Measurements from ENCODE around the gene RNF44.
"Not testable (repeated sequence)": the region's sequence is repeated elsewhere in the genome, so short reads cannot be mapped to it uniquely, and the experiment has no call there.

RNF44 gene

DNA sequence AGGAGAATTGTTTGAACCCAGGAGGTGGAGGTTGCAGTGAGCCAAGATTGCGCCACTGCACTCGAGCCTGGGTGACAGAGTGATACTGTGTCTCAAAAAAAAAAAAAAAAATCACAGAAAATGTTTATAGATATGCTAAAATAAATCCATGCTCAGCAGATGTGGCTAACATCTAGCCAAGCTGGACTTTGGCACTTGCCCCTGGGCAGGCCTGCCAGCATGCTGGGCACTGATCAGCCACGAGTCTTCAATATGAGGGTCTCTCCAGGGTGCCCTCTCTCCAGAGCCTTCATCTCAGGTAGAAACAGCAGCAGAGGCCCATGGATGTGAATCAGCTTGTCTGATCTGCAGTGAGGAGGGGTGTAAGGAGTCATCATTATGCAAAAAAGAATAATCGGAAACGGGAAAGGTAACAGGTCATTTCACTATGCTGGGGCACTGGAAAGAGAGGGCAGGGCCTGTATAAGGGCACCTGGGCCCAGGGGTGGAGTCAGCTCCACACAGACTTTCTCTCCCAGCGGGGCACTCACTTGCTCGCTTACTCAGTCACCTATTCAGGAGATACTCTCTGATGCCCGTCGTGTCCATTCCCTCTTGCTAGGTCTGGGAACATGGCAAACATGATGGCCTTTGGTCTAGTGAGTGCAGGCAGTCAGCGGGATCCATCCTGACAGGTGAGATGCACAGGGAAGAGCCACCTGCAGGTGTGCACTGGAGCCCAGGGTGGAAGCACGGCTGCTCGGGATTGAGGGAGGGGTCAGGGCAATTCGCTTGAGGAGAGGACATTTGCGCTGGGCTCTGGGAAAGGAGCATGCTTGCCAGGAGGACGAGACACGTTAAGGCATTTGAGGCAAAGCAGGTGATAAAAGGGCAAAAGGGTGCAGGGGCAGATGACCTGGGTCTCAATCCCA is 17.1 kb downstream of the RNF44 start:
- DNase-seq (ENCODE audit: low spot score): no peak

DNA sequence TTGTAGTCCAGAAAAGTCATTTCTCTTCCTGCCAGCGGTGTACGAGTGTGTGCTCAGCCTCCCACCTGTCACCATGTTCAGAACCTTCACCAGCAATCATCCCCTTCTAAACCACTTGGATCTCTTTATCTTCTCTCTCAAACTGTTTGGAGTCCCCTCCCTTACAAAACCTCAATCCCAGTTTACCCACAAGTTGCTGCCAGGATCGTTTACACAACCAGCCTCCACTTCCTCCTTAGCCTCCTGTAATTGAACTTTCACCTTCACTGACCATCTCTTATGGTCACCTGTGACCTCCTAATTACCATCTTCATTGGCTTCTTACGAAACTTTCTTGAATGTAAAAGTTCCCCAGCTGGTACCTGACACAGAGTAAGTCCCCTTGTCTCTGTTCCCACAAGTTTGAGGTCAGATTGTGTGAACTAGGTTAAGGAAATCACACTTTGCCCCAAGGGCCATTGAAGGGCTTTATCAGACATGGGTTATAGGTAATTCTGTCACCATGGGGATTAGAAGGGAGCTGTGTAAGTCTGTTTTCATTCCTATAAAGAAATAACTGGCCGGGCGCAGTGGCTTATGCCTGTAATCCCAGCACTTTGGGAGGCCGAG is 20.0 kb downstream of the RNF44 start:
- DNase-seq (ENCODE audit: low spot score): no peak

DNA sequence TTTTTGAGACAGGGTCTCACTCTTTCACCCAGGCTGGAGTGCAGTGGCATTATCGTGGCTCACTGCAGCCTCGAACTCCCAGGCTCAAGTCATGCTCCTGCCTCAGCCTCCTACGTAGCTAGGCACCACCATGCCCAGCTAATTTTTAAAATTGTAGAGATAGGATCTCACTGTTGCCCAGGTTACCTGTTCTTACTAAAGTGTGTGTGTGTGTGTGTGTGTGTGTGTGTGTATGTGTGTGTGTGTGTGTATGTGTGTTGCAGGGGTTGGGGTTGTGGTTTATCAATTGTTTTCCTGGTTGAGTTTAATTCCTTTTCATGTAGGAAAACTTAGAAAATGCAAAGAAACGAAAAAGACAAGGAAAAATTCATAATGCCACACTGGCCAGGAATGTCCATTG is 21.8 kb downstream of the RNF44 start:
- DNase-seq (ENCODE audit: low spot score): no peak

DNA sequence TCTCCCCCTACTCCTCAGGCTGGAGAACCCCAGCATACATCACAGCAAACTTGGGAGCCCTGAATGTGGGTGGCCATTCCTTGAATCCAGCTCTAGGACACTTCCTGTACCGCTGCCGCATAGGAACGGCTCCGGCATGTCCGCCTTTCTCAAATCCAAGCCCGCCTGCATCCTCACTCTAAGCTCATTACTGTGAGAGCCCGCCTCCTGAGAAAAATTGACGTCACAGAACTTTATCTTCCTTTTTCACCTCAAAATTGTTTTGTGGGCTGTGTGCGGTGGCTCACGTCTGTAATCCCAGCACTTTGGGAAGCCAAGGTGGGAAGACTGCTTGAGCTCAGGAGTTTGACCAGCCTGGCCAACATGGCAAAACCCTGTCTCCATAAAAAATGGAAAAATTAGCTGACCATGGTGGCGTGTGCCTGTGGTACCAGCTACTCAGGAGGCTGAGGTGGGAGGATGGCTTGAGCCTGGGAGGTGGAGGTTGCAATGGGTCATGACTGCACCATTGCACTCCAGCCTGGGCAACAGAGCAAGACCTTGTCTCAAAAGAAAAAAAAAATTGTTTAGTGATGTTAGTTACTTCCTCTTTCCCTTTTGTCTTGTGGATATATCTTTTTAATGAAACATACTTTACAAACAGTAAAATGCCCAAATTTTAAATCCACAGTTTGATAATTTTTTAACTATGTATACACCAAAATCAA is 22.8 kb downstream of the RNF44 start:
- DNase-seq (ENCODE audit: low spot score): no peak

DNA sequence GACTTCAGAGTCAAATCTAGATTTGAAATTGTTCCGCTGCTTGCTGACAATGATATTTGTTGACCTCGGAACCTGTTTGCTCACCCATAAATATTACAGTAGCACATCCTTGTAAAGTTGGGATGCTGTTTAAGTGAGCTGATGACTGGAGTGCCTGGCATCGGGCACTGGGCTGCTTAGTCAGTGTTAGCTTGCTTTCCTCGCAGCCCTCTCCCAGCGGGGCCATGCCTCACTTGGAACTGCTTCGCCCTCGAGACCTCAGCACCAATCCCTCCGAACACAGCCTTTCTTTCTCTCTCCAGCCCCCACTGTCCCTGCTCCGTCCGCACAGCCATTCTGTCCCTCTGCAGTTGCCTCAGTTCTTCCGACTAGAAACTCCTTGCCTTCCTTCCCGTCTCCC is 23.4 kb downstream of the RNF44 start:
- DNase-seq (ENCODE audit: low spot score): no peak

DNA sequence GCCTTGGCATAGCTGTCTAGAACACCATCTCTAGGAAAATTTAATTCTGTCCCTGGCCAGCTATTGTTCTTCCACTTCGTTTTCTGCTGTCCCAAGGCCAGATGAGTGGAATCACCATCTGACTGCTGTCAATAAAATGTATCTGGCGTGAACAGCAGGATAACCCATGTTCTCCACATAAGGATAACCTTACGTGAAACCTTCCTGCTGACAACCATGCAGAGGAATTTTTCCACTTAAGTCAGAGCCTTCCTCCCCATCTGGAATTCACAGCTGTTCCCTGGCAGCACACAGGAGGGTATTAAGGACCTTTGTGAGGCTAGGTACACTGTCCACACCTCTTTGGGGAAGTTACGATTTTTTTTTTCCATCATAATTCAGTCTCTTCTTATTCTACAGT is 28.6 kb downstream of the RNF44 start:
- DNase-seq (ENCODE audit: low spot score): no peak

DNA sequence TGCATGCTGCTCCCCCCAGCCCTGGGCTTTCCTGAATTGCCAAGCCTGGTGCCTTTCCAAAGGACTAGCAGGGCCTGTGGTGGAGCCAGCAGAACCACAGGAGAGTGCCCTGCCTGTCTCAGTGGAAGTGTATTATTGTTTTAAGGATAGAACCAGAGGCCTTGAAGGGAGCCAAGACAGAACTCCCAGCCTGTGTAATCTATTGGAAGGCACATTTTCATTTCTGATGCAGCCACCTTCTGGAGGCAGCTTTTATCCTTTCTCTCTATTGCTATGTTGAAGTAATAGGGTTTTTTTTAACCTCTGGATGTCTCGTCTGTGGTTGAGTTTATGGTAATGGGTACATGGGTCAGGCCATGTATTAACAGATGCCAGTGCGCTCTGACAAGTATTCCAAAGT is 29.3 kb downstream of the RNF44 start:
- DNase-seq (ENCODE audit: low spot score): no peak

DNA sequence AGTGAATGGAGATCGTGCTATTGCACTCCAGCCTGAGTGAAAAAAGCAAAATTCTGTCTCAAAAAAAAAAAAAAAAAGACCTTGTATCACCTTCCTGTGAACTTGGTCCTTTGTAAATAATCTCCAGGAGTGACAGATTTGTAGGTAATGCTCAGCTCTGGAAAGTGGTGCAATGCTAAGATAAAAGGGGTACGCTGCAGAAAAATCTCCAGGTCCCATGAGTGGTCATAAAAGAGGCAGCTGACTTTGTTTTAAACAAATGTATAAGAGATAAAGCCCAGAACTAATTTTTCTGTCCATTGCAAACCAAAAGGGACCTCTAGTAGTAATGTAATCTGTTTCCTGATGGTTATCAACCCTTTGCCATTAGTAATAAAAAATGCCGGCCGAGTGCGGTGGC is 33.7 kb downstream of the RNF44 start:
- no peak for DNase-seq (ENCODE audit: low spot score)

DNA sequence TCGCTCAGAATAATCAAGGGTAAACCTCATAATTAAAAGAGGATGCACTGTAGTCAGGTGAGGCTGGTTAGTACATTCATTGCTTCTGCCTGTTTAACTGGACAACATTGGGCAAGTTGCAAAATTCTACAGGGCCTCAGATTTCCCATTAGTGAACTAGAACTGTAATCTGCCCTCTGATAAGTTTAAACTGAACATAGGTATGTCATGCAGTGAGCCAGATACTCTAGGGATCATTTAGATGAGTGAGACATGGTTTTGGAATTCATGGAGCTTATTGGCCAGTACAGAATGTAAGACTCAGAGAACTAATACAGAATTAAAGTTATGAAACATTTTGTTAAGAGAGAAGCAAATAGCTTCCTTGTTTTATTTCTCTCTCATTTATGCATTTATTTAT is 35.9 kb downstream of the RNF44 start:
- DNase-seq (ENCODE audit: low spot score): no peak

DNA sequence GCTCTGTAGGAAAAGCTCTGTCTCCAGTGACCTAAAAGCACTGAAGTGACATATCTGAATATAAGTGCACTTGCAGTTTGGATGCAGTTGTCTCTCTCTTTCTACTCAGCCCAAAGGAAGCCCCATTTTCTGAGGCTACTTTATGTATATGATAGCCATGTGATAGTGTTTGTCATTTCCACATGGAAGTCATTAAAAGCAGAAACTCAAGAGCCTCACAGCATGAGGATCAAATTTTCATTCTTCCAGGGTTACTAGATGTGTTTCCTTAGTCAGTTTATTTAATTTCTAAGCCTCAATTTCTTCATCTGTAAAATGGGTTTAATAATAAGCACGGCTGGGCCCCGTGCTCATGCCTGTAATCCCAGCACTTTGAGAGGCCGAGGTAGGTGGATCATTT is 36.7 kb downstream of the RNF44 start:
- no peak for DNase-seq (ENCODE audit: low spot score)

DNA sequence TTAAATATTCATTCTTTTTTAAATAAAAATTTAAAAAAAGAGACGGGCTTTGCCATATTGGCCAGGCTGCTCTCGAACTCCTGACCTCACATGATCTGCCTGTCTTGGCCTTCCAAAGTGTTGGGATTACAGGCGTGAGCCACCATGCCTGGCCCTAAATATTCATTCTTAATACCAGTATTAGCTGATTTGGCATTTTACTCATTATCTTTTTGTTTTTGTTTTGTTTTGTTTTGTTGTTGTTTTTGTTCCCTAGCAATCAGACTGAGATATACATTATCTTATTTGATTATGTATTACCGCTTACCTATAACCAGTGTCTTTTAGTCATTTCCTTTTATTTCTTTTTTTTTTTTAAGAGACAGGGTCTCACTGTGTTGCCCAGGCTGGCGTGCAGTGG is 37.9 kb downstream of the RNF44 start:
- DNase-seq (ENCODE audit: low spot score): no peak

DNA sequence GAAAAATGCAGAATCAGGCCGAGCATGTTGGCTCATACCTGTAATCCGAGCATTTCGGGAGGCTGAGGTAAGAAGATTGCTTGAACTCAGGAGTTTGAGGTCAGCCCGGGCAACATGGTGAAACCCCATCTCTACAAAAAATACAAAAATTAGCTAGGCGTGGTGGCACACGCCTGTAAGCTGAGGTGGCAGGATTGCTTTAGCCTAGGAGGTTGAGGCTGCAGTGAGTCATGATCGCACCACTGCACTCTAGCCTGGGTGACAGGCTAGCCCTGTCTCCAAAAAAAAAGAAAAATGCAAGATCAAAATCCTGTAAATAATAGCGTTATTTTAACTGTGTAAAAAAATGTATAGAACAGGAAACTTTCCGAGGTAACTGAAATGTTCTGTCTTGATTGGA is 39.4 kb downstream of the RNF44 start:
- no peak for DNase-seq (ENCODE audit: low spot score)

DNA sequence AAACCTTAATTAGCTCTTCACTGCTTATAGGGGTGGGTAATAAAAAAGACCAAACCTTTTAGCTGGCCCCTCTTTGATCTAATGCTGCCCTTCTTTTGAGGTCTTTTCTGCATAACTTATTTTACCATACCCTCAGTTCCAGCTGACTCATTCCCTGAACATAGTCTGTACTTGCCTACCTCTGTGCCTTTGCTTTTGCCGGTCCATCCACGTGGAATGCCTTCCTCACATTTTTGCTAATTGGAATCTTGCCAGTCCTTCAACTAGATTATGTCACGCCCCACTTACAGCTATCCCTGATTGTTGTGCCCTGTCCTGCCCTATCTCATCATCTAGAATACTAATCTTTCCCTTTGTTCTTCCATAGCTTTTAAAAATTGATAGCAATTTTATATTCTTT is 44.8 kb downstream of the RNF44 start:
- DNase-seq (ENCODE audit: low spot score): no peak

DNA sequence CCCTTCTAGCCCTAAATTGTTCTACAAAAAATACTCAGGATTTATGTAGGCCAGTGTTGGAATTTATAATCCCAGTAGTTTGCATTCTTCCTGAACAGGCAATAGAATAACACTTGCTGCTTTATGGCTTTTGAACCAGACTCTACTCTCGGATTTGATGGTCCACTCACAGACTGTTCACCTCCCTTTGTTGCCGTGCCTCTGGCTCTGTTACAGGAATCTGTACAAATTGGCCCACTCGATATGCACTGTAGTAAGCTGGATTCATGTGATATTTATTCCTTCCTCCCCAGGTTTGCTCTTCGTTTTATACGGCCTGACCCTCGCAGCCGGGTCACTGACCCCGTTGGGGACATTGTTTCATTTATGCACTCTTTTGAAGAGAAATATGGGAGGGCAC is 45.3 kb downstream of the RNF44 start:
- DNase-seq (ENCODE audit: low spot score): no peak

DNA sequence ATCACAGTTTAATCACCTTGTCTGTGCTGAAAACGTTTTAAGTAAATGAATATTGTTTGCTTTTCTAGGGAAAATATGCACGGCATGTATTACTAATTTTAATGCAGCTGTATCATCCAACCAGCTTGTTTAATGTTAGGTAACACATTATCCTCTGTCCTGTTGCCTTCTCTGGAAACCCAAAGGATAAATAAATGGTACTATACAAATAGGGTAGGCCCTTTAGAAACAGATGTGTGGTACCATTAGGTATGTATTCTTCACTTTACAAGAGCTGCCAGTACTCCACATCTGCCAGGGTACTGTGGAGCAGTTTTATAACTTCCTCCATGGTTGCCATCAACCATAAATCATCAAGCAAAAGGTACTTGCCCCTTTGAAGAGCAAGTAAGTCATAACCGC is 46.1 kb downstream of the RNF44 start:
- no peak for DNase-seq (ENCODE audit: low spot score)

DNA sequence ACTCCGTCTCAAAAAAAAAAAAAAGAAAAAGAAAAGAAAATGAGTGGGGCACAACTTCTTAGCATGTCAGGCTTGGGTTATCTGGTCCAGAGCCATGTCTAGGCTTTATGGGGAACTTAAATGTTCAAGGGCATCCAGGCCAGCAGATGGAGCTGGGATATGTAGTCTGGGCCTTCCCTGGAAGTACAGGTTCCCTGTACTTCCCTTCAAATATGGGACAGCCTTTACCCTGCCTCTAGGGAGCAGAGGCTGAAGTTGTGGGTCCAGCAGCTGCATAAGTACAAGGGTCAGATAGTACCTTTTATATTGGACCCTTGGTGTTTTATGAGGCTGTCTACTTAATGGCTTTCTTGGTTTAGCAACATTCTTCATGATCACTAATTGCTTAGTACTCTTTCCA is 46.9 kb downstream of the RNF44 start:
- DNase-seq (ENCODE audit: low spot score): no peak

DNA sequence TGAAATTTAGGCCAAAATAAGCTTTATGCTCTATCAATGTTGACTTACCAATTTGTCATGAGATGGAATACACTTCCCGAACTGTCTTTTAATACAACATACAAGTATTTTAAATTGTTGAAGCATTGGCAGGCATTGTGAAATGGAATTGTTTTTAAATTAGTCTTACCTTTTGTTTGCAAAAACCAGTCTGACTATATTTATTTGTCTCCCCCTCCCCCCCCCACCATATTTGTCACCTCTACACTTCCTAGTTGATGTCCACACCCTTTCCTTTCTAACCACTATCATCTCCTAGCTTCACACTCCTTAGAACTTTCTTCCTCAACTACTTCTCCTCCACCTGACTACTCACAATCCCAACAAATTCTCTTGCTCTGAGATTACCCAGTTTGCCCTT is 48.1 kb downstream of the RNF44 start:
- no peak for DNase-seq (ENCODE audit: low spot score)

DNA sequence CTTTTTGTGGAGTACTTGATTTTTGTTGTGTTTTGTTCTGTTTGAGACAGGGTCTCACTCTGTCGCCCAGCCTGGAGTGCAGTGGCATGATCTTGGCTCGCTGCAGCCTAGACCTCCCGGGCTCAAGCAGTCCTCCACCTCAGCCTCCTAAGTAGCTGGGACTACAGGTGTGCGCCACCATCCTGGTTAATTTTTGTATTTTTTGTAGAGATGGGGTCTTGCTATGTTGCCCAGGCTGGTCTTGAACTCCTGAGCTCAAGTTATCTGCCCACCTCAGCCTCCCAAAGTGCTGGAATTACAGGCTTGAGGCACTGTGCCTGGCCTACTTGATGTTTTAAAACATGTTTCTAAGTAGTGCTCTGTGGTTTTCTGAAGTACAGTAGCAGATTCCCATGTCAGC is 50.0 kb downstream of the RNF44 start:
- not testable (repeated sequence) for DNase-seq (ENCODE audit: low spot score)

DNA sequence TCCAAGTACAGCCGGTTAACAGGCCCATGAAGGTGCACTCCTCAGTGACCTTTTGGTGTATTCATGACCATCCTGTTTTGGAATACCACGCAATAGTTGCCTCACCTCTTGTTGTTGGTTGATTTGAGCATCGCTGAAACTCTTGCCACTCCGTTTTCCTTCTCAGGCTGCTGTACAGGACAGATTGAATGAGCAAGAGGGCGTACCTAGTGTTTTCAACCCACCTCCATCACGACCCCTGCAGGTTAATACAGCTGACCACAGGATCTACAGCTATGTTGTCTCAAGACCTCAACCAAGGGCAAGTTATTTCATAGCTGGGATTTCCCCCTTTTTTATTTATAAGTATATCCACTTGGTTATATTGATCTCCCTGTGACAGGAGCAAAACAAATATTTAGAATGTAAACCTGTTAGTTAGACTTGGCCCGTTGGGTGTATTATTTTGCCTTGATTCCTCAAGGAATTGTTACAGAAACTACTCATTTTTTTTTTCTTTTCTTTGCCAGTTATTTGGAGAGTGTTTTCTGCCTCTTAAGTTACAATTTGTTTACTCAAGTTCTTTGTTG is 50.9 kb downstream of the RNF44 start:
- DNase-seq (ENCODE audit: low spot score): no peak

DNA sequence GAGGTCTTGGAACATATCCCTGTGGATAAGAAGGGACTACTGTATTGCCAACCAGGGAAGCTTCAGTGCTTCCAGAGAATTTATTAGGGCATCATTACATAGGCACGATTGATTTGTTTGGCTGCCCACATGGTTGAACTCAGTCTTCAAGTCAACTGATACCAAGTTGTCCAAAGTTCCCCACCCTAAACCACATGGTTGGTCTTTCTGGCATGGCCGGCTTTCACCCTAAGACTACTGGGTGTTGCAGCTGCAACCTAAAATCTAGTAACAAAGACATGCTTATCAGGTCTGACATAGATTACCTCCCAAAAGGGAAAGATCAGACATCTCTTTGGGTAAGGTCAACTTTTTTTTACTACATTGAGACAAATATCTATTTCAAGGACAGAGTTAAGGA is 52.0 kb downstream of the RNF44 start:
- DNase-seq (ENCODE audit: low spot score): no peak

DNA sequence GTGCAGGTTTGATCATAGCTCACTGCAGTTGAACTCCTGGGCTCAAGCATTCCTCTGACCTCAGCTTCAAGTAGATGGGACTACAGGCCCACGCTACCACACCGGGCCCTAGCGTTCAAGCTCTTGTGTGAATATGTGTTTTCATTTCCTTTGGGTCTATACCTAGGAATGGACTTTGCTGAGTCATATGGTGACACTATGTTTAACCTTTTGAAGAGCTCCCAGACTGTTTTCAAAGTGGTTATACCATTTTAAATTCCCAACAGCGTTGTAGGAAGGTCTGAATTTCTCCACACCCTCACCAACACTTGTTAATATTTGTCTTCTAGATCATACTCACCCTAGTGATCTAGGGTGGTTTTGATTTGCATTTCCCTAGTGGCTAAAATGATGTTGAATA is 55.5 kb downstream of the RNF44 start:
- DNase-seq (ENCODE audit: low spot score): no peak

Measured in D341Med (cell line).